GM12865 (cell line): ENCODE measurements around the gene KLHL29.
"Not testable (repeated sequence)": the region's sequence is repeated elsewhere in the genome, so short reads cannot be mapped to it uniquely, and the experiment has no call there.

ENCODE experiments used
- DNase-seq: peaks from one replicate; pipeline ENCODE4 v3.0.0; 2010; ENCODE audit warnings: low read depth
- H3K4me3 ChIP-seq: 2 replicates; pipeline ENCODE4 v1.5.1; 2011; ENCODE audit warnings: mild to moderate bottlenecking, low read depth, low read length, control low read depth
- TF ChIP-seq, protein P1 (sequence below): IDR thresholded peaks from 2 replicates; pipeline ENCODE4 v1.5.1; 2011; ENCODE audit warnings: low read length, control low read depth, low read depth, inconsistent platforms; ENCODE audit not compliant: insufficient read depth; ENCODE audit errors: missing control alignments

The KLHL29 gene

DNA sequence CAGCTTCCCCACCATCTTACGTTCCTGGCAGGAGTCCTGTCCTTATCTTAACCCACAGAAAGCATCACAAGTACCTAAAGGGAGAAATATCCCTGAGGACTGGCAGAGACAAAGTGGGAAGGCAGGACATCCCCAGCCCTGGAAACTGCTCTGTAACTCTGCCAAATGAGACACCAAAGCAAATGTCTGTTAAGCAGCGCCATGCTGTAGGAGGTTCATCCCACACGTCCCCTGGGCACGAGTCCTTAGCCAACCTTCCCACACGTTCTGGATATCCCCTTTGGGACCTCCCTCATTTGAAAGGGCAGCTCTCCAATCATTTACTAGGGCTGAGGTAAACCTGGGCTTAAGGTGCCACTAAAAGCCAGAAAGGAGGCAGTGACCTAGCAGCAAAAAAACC lies 334.7 kb downstream of the KLHL29 start:
- no peak for DNase-seq
- H3K4me3 ChIP-seq: no peak overlapping the region
- TF ChIP-seq, protein P1, sequence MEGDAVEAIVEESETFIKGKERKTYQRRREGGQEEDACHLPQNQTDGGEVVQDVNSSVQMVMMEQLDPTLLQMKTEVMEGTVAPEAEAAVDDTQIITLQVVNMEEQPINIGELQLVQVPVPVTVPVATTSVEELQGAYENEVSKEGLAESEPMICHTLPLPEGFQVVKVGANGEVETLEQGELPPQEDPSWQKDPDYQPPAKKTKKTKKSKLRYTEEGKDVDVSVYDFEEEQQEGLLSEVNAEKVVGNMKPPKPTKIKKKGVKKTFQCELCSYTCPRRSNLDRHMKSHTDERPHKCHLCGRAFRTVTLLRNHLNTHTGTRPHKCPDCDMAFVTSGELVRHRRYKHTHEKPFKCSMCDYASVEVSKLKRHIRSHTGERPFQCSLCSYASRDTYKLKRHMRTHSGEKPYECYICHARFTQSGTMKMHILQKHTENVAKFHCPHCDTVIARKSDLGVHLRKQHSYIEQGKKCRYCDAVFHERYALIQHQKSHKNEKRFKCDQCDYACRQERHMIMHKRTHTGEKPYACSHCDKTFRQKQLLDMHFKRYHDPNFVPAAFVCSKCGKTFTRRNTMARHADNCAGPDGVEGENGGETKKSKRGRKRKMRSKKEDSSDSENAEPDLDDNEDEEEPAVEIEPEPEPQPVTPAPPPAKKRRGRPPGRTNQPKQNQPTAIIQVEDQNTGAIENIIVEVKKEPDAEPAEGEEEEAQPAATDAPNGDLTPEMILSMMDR: no peak

DNA sequence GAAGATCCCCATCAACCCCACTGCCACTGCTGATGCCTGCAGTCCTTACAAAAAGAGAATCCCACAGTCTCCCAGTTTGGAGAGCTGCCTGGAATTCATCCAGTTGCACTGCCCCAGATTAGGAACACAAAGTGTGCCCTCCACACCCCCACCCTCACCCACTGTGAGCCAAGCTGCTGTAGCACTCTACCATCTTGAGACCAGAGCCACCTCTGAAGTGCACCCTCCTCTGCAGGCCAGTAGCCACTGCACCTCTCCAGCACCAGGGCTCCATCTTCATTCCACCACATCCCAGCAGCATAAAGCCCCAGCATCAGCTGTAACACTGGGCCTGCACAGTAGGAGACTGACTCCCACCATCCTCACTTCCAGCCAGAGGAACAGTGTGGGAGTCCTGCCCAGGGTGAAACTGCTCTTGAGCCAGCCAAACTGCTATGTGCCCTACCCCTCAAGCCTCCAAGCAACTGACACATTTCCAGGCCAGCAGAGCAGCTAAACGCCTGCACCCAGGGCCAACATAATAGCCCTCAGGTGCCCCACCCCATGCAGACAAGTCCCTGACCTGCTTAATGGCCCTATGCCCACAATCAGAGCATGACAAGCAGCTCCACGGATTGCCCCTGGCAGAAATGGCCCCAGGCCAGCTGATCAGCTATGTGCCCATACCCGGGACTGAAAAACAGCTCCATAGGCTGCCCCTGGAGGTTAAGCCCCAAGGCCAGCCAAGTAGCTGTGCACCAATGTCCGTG lies 335.9 kb downstream of the KLHL29 start:
- no peak overlapping the region for H3K4me3 ChIP-seq
- TF ChIP-seq, protein P1: no peak
- no peak for DNase-seq

DNA sequence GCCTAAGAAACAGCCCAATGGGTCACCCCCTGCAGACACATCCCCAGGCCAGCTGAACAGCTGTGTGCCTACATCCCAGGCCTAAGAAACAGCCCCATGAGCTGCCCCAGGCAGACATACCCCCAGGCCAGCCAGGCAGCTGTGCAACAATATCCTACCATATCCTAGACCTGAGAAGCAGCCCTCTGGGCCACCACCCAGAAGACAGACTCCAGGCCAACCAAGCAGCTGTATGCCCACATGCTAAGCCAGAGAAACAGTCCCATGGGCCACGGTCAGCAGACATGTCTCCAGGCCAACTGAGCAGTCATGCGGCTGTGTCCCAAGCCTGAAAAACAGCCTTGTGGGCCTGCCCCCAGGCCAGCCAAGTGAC lies 336.5 kb downstream of the KLHL29 start:
- TF ChIP-seq, protein P1: no peak
- DNase-seq: no peak
- H3K4me3 ChIP-seq: no peak overlapping the region

DNA sequence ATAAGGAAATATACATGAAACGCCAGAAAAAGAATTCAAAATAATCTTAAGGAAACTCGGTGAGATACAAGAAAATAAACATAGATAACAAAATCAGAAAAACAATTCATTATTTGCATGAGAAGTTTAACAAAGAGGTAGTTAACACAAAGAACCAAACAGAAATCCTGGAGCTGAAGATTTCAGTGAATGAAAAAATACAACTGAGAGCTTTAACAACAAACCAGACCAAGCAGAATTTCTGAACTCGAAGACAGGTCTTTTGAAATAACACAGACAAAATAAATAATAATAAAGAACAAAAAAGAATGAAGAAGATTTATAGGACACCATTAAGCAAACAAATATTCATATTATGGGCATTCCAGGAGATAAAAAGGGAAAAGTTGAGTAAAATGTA lies 337.3 kb downstream of the KLHL29 start:
- DNase-seq: no peak
- TF ChIP-seq, protein P1: no peak
- H3K4me3 ChIP-seq: no peak overlapping the region

DNA sequence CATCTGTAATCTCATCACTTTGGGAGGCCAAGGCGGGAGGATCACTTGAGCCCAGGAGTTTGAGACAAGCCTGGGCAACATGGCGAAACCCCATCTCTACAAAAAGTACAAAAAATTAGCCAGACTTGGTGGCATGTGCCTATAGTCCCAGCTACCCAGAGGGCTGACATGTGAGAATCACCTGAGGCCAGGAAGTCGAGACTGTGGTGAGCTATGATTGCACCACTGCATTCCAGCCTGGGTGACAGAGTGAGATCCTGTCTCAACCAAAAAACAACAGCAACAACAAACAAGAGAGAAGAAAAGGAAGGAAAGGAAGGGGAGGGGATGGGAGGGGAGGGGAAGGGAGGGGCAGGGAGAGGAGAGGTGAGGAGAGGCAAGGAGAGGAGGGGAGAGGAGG lies 338.1 kb downstream of the KLHL29 start:
- not testable (repeated sequence) for H3K4me3 ChIP-seq, DNase-seq

DNA sequence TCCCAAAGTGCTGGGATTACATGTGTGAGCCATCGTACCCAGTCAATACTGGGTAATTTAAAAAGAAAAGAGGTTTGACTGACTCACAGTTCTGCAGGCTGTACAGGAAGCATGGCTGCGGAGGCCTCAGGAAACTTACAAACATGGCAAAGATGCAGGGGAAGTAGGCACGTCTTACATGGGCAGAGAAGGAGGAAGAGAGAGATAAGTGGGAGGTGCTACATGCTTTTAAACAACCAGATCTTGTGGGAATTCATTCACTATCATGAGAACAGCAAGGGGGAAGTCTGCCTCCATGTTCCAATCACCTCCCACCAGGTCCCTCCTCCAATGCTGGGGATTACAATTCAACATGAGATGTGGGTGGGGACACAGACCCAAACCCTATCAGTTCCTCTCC lies 349.4 kb downstream of the KLHL29 start:
- TF ChIP-seq, protein P1: no peak
- DNase-seq: no peak
- H3K4me3 ChIP-seq: no peak overlapping the region

DNA sequence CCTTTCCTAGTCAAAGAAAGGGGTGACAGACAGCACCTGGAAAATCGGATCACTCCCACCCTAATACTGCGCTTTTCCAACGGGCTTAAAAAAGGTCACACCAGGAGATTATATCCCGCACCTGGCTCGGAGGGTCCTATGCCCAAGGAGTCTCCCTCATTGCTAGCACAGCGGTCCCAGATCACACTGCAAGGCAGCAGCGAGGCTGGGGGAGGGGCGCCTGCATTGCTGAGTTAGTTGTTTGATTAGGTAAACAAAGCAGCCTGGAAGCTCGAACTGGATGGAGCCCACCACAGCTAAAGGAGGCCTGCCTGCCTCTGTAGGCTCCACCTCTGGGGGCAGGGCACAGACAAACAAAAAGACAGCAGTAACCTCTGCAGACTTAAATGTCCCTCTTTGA lies 351.8 kb downstream of the KLHL29 start:
- not testable (repeated sequence) for DNase-seq, H3K4me3 ChIP-seq

DNA sequence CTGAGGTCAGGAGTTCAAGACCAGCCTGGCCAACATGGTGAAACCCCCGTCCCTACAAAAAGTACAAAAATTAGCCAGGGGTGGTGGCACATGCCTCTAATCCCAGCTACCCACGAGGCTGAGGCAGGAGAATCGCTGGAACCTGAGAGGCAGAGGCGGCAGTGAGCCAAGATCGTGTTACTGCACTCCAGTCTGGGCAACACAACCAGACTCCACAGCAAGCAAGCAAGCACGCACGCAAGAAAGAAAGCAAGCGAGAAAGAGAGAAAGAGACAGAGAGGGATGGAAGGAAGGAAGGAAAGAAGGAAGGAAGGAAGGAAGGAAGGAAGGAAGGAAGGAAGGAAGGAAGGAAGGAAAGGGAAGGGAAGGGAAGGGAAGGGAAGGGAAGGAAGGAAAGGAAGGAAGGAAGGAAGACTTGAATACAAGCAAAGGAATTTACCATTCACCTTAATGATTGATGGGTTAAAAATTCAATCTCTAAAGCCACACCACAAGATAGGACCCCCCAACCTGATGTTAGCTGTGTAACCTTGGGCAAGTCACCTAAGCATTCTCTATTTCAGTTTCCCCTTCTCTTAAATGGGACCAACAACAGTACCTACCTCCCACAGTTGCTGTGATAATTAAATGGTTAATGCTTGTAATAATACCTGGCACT lies 360.2 kb downstream of the KLHL29 start:
- DNase-seq: no peak
- no peak overlapping the region for H3K4me3 ChIP-seq
- TF ChIP-seq, protein P1: no peak
